OCI-LY3 (cell line): Measurements from ENCODE around the gene SRPK3.

Source experiments
- EZH2phosphoT487 ChIP-seq: fragments of 200-600 bp; shearing (Covaris generic); IDR thresholded peaks from 2 replicates; pipeline ENCODE4 v1.6.1; 2018; ENCODE audit warnings: antibody characterized with exemption, mixed run types, low read depth
- TF ChIP-seq, protein P1 (sequence below): fragments of 200-600, 300-600 bp; sonication (generic); IDR thresholded peaks from 2 replicates; pipeline ENCODE4 v1.5.1; 2014; ENCODE audit warnings: antibody characterized with exemption, low read length, low read depth

DNA sequence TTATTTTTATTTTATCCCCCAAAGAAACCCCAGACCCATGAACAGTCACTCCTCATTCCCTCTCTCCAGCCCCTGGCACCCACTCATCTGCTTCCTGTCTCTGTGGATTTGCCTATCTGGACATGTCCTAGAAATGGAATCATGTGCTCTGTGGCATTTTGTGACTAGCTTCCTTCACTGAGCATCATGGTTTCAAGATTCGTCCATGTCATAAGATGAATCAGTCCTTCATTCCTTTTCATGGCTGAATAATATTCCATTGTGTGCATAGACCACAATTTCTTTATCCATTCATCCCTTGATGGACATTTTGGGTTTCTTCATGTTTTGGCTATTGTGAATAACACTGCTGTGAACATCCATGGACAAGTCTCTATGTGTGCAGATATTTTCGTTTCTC, 46.0 kb upstream of the SRPK3 start:
- TF ChIP-seq, protein P1, sequence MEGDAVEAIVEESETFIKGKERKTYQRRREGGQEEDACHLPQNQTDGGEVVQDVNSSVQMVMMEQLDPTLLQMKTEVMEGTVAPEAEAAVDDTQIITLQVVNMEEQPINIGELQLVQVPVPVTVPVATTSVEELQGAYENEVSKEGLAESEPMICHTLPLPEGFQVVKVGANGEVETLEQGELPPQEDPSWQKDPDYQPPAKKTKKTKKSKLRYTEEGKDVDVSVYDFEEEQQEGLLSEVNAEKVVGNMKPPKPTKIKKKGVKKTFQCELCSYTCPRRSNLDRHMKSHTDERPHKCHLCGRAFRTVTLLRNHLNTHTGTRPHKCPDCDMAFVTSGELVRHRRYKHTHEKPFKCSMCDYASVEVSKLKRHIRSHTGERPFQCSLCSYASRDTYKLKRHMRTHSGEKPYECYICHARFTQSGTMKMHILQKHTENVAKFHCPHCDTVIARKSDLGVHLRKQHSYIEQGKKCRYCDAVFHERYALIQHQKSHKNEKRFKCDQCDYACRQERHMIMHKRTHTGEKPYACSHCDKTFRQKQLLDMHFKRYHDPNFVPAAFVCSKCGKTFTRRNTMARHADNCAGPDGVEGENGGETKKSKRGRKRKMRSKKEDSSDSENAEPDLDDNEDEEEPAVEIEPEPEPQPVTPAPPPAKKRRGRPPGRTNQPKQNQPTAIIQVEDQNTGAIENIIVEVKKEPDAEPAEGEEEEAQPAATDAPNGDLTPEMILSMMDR = no peak
- no peak for TF ChIP-seq EZH2phosphoT487
